Neural cell (in vitro differentiated cells): ENCODE data around the gene CKAP2. TPM values are rescaled to one million over a fixed set of nuclear protein-coding genes. Genes with fewer than 3 reads are reported as not detected.
"Not testable (repeated sequence)": the region's sequence is repeated elsewhere in the genome, so short reads cannot be mapped to it uniquely, and the experiment has no call there.

Experiments used
- H2AFZ ChIP-seq: fragments of 200-600, 300-800 bp; sonication (generic), shearing (Covaris generic); 2 replicates; pipeline ENCODE4 v1.6.0; 2014; ENCODE audit warnings: low read depth, mild to moderate bottlenecking, antibody characterized with exemption, low read length, moderate library complexity
- H3F3A ChIP-seq: fragments of 200-600 bp; shearing (Covaris generic); 2 replicates; pipeline ENCODE4 v1.6.1; 2016; ENCODE audit warnings: mild to moderate bottlenecking, moderate library complexity, mixed read lengths, antibody characterized with exemption, low read length; ENCODE audit not compliant: insufficient read depth, poor library complexity, severe bottlenecking
- H3K27ac ChIP-seq: fragments of 200-600, 300-800 bp; sonication (generic), shearing (Covaris generic); 2 replicates; pipeline ENCODE4 v1.5.1; 2014; ENCODE audit warnings: mild to moderate bottlenecking, low read length, moderate library complexity
- H3K27me3 ChIP-seq: fragments of 300-800, 200-600 bp; sonication (generic), shearing (Covaris generic); 2 replicates; pipeline ENCODE4 v1.6.0; 2014; ENCODE audit warnings: mild to moderate bottlenecking, low read depth, low read length, moderate library complexity; ENCODE audit not compliant: insufficient read depth
- H3K36me3 ChIP-seq: fragments of 300-800, 200-600 bp; sonication (generic), shearing (Covaris generic); 2 replicates; pipeline ENCODE4 v1.5.1; 2014; ENCODE audit warnings: mild to moderate bottlenecking, antibody characterized with exemption, low read length, moderate library complexity; ENCODE audit not compliant: insufficient read depth
- H3K4me2 ChIP-seq: fragments of 300-800, 200-600 bp; sonication (generic), shearing (Covaris generic); 2 replicates; pipeline ENCODE4 v1.6.0; 2014; ENCODE audit warnings: mild to moderate bottlenecking, low read length
- H3K4me3 ChIP-seq: fragments of 300-800, 200-600 bp; sonication (generic), shearing (Covaris generic); 2 replicates; pipeline ENCODE4 v1.5.1; 2014; ENCODE audit warnings: mild to moderate bottlenecking, low read length, moderate library complexity
- H3K79me2 ChIP-seq: fragments of 200-600 bp; shearing (Covaris generic); replicated peaks from 2 replicates; pipeline ENCODE4 v1.6.0; 2014; ENCODE audit warnings: mild to moderate bottlenecking, low read length, moderate library complexity; ENCODE audit not compliant: insufficient read depth
- H3K9ac ChIP-seq: fragments of 300-800, 200-600 bp; sonication (generic), shearing (Covaris generic); 2 replicates; pipeline ENCODE4 v1.6.1; 2016; ENCODE audit warnings: mild to moderate bottlenecking, low read length, mixed read lengths
- H3K9me2 ChIP-seq: fragments of 200-600 bp; shearing (Covaris generic); 2 replicates; pipeline ENCODE4 v1.6.1; 2016; ENCODE audit warnings: mild to moderate bottlenecking, low read length, mixed read lengths; ENCODE audit not compliant: insufficient read depth
- H3K9me3 ChIP-seq: fragments of 200-600, 300-800 bp; sonication (generic), shearing (Covaris generic); 2 replicates; pipeline ENCODE4 v1.6.1; 2016; ENCODE audit warnings: mild to moderate bottlenecking, mixed run types, low read length, moderate library complexity, mixed read lengths
- H4K20me1 ChIP-seq: fragments of 200-600 bp; shearing (Covaris generic); 2 replicates; pipeline ENCODE4 v1.6.1; 2016; ENCODE audit warnings: mild to moderate bottlenecking, mixed run types; ENCODE audit not compliant: insufficient read depth
- EP300 ChIP-seq: fragments of 450-650 bp; conservative IDR thresholded peaks from 2 replicates; pipeline ENCODE4 v1.6.1; 2014; ENCODE audit warnings: antibody characterized with exemption, mild to moderate bottlenecking, moderate library complexity; ENCODE audit not compliant: poor library complexity, severe bottlenecking
- EZH2 ChIP-seq: fragments of 200-600, 300-800 bp; shearing (Covaris generic), sonication (generic); IDR thresholded peaks from 2 replicates; pipeline ENCODE4 v1.6.1; 2014; ENCODE audit warnings: antibody characterized with exemption, low read length, borderline replicate concordance, mild to moderate bottlenecking; ENCODE audit not compliant: insufficient read depth, poor library complexity, severe bottlenecking
- MXI1 ChIP-seq: fragments of 450-650 bp; conservative IDR thresholded peaks from 2 replicates; pipeline ENCODE4 v1.6.1; 2014; ENCODE audit warnings: antibody characterized with exemption, mild to moderate bottlenecking; ENCODE audit not compliant: poor library complexity, severe bottlenecking
- RAD21 ChIP-seq: fragments of 450-650 bp; conservative IDR thresholded peaks from 2 replicates; pipeline ENCODE4 v1.6.1; 2014; ENCODE audit warnings: antibody characterized with exemption, mild to moderate bottlenecking, moderate library complexity
- REST ChIP-seq: IDR thresholded peaks from 2 replicates; pipeline ENCODE4 v1.6.1; 2012; ENCODE audit warnings: borderline replicate concordance
- SMC3 ChIP-seq: fragments of 450-650 bp; conservative IDR thresholded peaks from 2 replicates; pipeline ENCODE4 v1.6.1; 2014; ENCODE audit warnings: antibody characterized with exemption, mild to moderate bottlenecking, moderate library complexity; ENCODE audit not compliant: poor library complexity
- TAF1 ChIP-seq: IDR thresholded peaks from 2 replicates; pipeline ENCODE4 v1.6.1; 2012; ENCODE audit warnings: low read depth
- polyA plus RNA-seq: library from polyadenylated mRNA; depleted of rRNA; stranded (reverse); fragments of >200 nt; gene quantifications from 2 replicates; pipeline ENCODE4 v1.2.3, GENCODE V29; 2014
- TF ChIP-seq, protein P1 (sequence below): fragments of 450-650 bp; IDR thresholded peaks from 2 replicates; pipeline ENCODE4 v1.5.1; 2014; ENCODE audit warnings: antibody characterized with exemption, mild to moderate bottlenecking, moderate library complexity; ENCODE audit not compliant: poor library complexity, severe bottlenecking

The CKAP2 gene
- polyA plus RNA-seq, 1 donor from 2014 or later = 19.1 TPM

GRCh38 chr13:52461265-52461664 lies 6.0 kb downstream of the CKAP2 start:
- H3F3A ChIP-seq = no peaks in the 10 kb centered on the region
- TF ChIP-seq TAF1 = no peak
- no peak for TF ChIP-seq EP300
- TF ChIP-seq SMC3 = no peak
- TF ChIP-seq RAD21 = no peak
- TF ChIP-seq EZH2 = no peak
- no peak overlapping the region for H3K4me2 ChIP-seq
- H3K27me3 ChIP-seq = no peaks in the 10 kb centered on the region
- peaks cover 30% of the 10 kb centered on the region for H3K79me2 ChIP-seq
- no peak overlapping the region for H3K9ac ChIP-seq
- H2AFZ ChIP-seq = no peak overlapping the region
- H3K9me3 ChIP-seq = no peaks in the 10 kb centered on the region
- H3K4me3 ChIP-seq = no peak overlapping the region
- no peaks in the 10 kb centered on the region for H3K36me3 ChIP-seq
- no peak overlapping the region for H3K27ac ChIP-seq
- H3K9me2 ChIP-seq = no peaks in the 10 kb centered on the region
- no peaks in the 10 kb centered on the region for H4K20me1 ChIP-seq

DNA sequence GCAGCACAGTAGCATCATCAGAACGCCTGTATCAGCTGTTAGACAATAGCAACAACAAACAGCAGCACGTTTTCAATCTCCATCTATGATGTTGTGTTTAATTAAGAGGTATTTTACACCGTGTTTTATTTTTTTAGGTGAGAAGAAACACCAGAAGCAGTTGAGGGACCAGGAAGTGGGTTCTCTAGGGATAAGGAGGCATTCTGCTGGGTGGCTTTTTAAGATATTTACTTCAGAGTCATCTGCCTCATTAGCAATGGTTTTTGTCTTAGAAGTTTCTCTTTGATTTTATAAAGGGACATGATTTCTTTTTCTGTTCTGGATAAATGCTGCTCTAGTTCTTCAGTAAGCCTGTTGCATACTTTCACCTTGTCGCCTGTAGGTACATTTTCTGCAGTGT lies 8.2 kb downstream of the CKAP2 start:
- no peak overlapping the region for H3K9ac ChIP-seq

DNA sequence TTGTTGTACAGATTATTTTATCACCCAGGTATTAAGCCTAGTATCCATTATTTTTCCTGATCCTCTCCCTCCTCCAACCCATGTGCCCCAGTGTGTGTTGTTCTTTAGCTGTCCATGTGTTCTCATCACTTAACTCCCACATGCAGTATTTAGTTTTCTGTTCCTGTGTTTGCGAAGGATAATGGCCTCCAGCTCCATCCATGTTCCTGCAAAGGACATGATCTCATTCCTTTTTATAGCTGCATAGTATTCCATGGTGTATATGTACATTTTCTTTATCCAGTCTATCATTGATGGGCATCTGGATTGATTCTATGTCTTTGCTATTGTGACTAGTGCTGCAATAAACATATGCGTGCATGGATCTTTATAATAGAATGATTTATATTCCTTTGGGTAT lies 13.2 kb downstream of the CKAP2 start:
- H3K9ac ChIP-seq, H3K9me3 ChIP-seq, H3K27ac ChIP-seq: not testable (repeated sequence)

More for the DNA sequence above, 8.2 kb downstream of the CKAP2 start:
- Histone ChIP-seq H3K27me3 (no peaks in the 10 kb centered on the region), H2AFZ (no peak overlapping the region), H3F3A (no peaks in the 10 kb centered on the region), H3K27ac (no peak overlapping the region), H3K4me3 (no peak overlapping the region), H3K79me2 (peaks cover 10% of the 10 kb centered on the region), H3K9me3 (no peaks in the 10 kb centered on the region), H3K4me2 (no peak overlapping the region), H3K9me2 (no peaks in the 10 kb centered on the region), H3K36me3 (no peaks in the 10 kb centered on the region), H4K20me1 (no peaks in the 10 kb centered on the region)
- TF ChIP-seq SMC3 (no peak), EZH2 (no peak), RAD21 (no peak), EP300 (no peak), MXI1 (no peak), REST (no peak), TAF1 (no peak)
- TF ChIP-seq, protein P1, sequence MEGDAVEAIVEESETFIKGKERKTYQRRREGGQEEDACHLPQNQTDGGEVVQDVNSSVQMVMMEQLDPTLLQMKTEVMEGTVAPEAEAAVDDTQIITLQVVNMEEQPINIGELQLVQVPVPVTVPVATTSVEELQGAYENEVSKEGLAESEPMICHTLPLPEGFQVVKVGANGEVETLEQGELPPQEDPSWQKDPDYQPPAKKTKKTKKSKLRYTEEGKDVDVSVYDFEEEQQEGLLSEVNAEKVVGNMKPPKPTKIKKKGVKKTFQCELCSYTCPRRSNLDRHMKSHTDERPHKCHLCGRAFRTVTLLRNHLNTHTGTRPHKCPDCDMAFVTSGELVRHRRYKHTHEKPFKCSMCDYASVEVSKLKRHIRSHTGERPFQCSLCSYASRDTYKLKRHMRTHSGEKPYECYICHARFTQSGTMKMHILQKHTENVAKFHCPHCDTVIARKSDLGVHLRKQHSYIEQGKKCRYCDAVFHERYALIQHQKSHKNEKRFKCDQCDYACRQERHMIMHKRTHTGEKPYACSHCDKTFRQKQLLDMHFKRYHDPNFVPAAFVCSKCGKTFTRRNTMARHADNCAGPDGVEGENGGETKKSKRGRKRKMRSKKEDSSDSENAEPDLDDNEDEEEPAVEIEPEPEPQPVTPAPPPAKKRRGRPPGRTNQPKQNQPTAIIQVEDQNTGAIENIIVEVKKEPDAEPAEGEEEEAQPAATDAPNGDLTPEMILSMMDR = no peak

GRCh38 chr13:52480677-52481428 lies 25.6 kb downstream of the CKAP2 start:
- H3K27me3 ChIP-seq, H3K36me3 ChIP-seq, H4K20me1 ChIP-seq, H3K4me2 ChIP-seq, H3K79me2 ChIP-seq, H3K9me2 ChIP-seq, H3F3A ChIP-seq, H3K27ac ChIP-seq, H3K4me3 ChIP-seq, H3K9me3 ChIP-seq, H2AFZ ChIP-seq, H3K9ac ChIP-seq: not testable (repeated sequence)

More for the DNA sequence above, 13.2 kb downstream of the CKAP2 start:
- H3K9me2 ChIP-seq, H3K4me2 ChIP-seq, H2AFZ ChIP-seq, H3K36me3 ChIP-seq, H3K4me3 ChIP-seq, H3F3A ChIP-seq, H3K79me2 ChIP-seq, H4K20me1 ChIP-seq, H3K27me3 ChIP-seq: not testable (repeated sequence)

GRCh38 chr13:52487078-52487477 lies 31.8 kb downstream of the CKAP2 start:
- not testable (repeated sequence) for H2AFZ ChIP-seq, H3K27ac ChIP-seq, H3K9ac ChIP-seq, H3K36me3 ChIP-seq, H3K79me2 ChIP-seq, H3K27me3 ChIP-seq, H3K9me2 ChIP-seq, H3K9me3 ChIP-seq, H3K4me2 ChIP-seq, H4K20me1 ChIP-seq, H3F3A ChIP-seq, H3K4me3 ChIP-seq
